Activated CD8-positive, alpha-beta memory T cell treated with anti-CD3 and anti-CD28 coated beads for 1 hour (primary cell): ENCODE data around the gene CACNA1H.
"Not testable (repeated sequence)": the region's sequence is repeated elsewhere in the genome, so short reads cannot be mapped to it uniquely, and the experiment has no call there.

Experiments used
- DNase-seq, 2 donors: peaks; one replicate each; pipeline ENCODE4 v3.0.0-alpha.2; 2020; ENCODE audit warnings: low read depth in 1 of 2; ENCODE audit errors: extremely low read depth in 1 of 2

The CACNA1H gene

DNA sequence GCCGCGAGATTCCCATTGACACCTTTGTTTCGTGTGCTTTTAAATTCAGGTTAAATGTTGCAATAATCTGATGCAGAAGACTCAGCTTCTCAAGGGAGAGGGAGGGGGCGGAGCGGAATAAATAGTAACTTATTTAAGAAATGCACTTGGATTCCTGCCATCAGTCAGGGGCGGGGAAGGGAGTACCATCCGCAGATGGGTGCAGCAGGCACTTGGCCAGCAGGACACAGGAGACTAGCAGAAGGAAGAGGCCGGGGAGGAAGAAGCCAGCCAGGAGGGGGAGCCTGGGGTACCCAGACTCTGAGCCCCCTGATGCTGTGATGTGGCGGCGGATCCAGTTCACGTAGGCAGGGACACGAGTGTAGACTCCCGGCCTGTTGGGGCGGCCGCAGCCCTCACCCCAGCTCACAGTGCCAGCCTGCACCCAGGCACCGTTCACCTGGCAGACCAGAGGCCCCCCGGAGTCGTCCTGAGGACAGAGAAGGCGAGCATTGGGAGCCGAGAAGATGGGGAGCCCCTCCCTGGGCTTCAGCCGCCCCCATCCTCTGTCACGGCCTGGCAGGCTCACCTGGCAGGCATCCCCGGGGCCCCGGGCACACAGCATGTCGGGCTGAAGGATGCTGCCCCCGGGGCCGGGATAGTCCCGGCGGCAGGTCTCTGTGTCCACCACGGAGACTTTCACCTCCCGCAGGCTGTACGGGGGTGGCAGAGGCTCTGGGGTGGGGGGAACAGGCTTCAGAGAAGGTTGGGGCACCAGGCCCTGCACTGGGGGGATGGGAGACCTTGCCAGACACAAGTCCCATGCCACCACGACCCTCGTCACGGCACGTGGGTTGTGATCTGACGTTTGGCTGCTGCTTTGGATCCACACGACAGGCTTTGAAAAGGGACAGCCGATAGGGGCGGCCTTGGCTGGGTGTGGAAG, 69.0 kb downstream of the CACNA1H start:
- no peak for DNase-seq

DNA sequence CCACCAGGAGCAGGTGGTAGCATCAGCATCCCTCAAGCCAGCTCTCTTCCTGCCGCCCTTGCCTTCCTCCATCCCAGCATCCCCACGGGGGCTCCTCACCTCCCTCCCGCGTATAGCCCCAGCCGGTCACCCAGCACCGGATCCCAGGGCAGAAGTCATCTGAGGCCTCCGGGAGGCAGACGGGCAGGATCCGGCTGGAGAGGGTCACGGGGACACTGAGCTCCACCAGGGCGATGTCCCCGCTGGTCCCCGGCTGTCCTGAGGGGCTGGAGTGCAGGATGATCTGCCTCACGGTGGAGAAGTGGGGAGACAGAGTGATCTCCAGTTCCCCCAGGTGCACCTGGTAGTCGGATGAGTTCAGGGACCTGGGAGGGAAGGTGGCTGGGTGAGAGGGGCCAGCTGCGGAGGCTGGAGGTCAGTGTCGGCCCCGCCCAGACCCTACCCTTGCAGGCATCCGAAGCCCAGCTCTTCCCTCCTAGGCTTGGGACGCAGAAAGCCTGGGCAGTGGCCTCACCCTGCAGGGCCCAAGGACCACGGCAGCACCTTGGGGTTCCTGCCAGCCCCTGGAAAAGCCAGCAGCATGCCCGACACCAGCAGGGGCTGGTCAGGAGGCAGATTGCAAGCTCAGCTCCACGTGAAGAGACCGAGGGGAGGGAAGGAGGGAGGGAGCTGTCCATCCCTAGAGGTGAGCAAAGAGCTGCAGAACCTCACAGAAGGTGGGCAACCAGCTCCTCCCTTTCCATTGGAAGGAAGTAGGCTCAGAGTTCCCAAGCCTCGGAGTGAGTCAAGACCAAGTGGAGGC, 69.8 kb downstream of the CACNA1H start:
- DNase-seq = no peak

DNA sequence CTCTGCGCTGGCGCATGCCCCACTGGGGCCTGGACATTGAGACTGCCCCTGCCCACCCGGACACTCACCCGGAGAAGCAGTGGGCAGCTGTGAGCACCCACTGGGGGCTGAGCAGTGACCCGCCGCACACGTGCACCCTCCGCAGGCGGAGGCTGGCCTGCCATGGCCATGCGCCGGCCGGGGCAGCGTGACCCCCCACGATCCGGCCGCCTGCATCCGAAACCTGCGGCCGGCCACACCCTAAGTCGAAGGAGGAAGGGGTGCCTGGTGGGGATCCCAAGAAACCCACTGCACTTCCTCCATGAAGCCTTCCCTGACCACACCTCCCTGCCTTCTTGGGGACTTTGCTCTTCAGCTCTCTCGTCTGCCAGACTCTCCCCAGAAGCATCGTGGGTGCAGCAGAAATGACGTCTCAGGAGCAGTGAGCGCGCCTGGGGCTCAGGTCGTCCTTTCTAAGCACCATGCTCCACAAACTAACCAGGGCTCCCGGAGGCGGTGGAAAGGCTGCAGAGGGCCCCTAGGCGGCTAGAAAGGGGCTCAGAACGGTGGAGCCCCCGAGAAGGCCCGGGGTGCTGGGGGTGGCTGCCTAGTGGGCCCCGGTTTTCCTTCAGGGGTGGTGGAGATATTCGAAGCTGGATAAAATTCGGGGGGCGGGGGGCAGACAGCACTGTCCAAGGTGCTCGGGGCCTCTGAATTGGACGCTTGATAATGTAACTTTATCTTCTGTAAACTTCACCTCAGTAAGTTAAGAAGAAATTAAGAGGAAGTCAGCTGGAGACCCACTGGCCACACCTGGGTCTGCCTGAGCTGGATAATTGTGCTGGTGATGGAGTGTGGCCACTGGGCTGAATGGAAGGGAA, 70.7 kb downstream of the CACNA1H start:
- no peak for DNase-seq

DNA sequence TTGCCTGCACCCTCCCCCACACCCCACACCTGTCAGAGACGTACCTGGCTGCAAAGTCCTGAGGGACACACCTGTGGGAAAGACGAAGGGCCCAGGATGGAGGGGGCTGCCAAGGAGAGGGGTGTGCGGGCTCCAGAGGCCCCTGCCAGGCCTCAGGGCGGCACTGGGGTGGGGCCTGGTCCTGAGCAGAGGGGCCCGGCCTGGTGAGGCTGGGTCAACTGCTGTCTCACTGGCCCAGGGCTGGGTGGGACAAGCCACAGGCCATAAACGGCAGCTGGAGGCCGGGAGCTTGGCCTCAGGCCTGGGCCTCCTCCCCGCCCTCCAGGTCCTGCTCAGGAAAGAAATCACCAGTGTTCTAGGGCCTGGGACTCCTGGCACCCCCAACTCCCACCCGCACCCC, 71.7 kb downstream of the CACNA1H start:
- no peak for DNase-seq

DNA sequence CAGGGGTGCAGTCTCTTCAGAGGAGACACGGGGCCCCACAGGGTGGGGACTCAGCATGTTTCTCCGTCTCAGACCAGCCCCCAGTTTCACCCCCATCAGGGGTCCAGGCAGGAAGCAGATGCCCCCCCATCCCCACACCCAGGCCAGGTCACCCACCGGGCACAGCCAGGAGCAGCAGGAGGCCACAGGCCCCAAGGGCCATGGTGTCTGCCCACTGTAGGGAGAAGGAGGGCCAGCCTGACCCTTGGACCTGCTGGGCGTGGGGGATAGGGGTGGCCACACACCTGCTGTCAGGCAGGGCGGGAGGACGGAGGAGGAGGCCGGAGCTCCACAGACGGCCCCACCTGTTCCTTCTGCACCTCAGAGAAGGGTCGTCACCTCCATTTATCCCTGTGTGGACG, 72.1 kb downstream of the CACNA1H start, which contains the start of gene TPSG1:
TSS of gene TPSG1 (minus strand) at position 218 of the 401 bp plus-strand sequence. CDS start at position 202, 16 bp downstream.
- no peak for DNase-seq

DNA sequence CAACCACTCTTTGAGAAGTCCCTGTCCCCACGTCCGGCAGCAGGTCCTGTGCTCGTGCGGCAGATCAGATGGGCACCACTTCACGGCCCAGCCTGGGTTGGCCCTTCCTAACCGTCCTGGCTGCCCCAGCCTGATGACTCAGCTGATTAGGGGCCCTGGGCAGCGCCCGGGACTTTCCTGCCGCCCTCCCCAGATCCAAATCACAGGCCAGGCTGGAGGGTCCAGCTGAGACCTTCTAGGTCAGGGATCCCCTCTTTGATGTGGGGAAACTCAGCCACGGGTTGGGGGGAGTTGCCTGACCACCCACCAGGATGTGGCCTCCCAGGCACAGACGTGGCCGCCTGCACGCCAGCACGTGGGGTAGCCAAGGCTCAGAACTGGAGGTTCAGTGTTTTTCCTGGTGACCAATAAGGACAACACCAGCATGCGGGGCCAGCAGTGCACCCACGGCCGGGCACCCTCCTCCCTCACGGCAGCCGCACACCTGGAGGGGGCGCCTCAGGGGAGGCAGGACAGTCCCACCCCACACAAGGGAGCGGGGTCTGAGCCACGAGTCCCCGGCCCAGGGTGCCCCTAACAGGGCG, 72.9 kb downstream of the CACNA1H start:
- not testable (repeated sequence) for DNase-seq

DNA sequence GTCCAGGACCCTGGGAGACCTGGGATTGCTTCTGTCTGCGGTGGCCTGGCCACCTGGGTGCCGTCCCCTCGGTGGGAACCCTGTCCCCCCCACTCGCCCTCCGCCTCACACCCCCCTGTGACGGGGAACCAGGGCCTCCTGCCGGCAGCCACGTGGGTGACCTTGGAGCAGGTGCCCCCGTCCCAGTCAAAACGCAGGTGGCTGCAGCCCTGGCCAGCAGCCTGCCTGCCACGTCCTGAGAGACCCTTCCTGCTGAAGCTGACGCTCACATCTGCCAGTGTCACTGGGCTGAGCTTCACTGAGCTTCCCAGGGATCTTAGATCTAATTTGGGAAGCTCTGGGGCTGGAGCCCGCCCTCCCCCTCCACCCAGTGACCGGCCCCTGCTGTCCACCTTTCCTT, 73.8 kb downstream of the CACNA1H start:
- DNase-seq = not testable (repeated sequence)

DNA sequence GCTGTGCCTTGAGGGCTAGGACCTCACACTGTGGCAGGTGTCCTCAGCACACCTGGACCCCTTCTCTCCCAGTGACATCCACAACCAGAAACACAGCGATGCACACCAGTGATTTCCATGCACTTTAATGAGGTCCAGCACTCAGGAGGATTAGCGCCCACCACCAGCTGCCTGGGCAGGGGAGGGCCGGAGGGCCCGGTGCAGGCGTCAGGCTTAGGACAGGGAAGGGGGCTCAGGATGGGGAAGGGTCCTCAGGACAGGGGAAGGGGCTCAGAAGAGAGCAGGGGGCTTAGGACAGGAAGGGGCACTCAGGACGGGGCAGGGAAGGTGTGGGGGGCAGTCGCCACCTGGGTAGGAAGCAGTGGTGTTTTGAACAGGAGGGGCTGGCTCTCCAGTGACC, 75.3 kb downstream of the CACNA1H start:
- DNase-seq = not testable (repeated sequence)

DNA sequence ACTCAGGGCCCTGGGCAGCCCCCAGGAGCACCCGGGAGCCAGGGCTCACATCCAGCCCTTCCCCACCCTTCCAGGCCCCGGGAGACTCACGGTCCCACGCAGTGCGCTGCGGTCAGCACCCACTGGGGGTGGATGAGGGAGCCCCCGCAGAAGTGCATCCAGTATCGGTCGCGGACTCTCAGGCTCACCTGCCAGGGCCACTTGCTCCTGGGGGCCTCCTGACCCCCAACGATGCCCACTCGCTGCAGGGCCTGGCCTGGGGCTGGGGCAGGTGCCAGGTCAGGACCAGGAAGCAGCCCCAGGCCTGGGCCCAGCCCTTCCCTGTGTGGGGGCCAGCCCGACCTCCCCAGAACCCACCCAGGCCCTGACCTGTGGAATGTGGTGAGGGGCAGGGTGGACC, 76.6 kb downstream of the CACNA1H start:
- DNase-seq = not testable (repeated sequence)

DNA sequence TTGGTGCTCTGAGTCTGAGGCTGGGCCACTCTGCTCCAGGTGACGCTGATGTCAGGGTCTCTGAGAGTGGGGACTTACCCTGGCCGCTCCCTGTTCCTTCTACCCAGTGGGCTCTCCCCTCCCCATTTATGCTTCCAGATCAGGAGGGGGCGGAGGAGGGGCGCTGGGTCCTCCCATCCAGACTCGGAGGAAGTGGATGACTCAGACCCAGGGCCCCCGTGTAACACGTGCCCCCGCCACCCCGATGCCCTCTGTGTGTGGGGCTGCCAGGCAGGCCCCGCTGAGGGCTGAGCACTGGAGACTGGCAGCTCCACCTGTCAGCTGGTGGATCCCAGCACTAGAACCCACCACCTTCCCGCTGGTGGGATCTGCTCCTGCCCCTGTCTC, 77.2 kb downstream of the CACNA1H start, which contains the start of gene TPSB2:
TSS of gene TPSB2 (minus strand) at position 101 of the 387 bp plus-strand sequence. CDS start 233 bp downstream, outside the sequence.
- DNase-seq = not testable (repeated sequence)

DNA sequence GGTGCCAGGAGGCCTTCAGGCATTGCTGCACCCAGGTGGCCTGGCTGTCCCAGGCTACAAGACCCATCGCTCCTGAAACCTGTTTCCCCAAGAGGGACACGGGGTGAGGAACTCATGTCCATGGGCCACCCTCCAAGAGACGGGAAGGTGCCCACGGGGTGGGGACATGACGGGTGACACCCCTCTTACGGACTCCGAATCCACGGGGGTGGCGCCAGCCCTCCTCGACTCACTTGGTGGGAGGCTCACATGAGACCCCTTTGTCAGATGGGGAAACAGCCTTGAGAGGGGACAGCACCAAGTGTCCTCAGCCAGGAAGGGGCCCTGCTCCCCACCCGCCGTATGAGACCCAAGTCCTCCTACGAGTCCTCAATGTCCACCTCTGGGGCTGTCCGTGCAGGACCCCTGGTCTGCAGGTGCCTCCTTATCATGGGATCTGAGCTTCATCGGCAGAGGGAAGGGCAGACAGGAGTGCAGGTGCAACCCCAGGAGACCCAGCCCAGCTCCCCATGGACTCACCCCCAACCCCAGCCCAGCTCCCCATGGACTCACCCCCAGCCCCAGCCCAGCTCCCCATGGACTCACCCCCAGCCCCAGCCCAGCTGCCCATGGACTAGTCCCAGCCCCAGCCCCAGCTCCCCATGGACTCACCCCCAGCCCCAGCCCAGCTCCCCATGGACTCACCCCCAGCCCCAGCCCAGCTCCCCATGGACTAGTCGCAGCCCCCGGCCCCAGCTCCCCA, 77.7 kb downstream of the CACNA1H start:
- not testable (repeated sequence) for DNase-seq

DNA sequence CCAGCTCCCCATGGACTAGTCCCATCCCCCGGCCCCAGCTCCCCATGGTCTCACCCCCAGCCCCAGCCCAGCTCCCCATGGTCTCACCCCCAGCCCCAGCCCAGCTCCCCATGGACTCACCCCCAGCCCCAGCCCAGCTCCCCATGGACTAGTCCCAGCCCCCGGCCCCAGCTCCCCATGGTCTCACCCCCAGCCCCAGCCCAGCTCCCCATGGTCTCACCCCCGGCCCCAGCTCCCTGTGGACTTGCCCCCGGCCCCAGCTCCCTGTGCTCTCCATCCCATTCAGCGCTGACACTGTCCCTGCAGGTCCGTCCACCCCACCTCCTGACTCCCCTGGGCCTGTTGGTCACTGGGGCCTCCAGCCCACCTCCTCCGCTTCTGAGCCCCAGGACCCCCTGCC, 78.4 kb downstream of the CACNA1H start:
- DNase-seq = not testable (repeated sequence)

DNA sequence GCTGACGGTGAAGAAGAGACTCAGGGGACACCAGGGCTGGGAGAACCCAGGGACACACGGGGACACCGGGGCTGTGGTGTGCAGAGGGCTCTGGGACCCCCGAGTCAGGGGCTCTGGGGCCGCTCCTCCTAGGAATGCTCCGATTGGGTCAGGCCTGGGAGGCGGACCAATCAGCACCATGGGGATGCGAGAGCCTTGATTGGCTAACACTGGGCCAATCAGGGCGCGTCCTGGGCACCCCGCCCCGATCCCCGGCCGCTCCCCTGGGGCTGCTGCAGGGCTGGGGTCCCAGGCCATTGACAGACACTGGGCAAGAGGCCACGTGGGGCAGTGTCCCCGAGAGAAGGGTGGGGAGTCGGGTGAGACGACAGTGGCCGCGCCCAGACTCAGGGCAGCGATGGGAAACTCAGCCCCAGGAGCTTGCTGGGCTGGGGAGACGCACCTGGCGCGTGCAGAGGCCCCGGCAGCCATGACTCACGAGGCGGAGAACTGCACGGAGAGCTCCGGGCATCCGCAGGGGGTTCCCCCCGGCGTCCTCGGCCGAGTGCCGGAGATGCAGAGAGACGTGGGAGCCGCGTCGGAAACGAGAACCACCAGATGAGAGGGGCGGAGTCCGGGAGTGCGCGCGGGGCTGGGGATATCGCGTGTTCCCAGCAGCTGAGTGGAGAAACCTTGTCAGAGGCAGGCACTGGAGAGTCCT, 79.3 kb downstream of the CACNA1H start:
- not testable (repeated sequence) for DNase-seq

DNA sequence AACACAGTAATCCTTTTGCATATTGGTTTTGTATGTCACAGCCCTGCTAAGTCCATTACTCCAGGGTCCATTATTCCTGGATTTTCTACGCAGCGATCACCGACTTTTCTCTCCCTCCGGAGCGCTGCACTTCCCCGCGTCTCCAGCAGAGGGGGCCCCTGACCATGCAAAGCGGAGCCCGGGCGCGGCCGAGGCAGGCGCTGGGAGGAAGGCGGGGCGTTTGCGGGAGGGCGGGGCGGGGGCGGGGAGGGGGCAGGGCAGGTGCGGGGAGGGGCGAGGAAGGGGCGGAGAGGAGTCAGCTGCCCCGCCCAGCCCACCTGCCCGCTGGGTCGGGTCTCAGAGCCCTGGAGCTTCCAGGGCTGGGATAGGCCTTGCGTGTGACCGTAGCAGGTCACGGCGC, 83.8 kb downstream of the CACNA1H start:
- DNase-seq = not testable (repeated sequence)

DNA sequence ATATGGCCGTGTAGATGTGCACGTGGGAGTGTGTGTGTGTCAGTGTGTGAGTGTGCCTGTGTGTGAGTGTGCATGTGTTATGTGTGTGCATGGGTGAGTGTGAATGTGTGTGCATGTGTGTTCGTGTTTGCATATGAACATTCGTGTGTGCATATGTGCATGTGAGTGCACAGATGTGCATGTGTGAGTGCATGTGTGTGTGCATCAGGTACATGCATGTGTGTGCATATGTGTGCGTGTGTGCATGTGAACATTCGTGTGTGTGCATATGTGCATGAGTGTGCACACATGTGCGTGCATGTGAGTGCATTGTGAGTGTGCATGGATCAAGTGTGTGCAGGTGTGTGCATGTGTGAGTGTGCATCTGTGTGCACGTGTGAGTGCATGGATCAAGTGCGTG, 85.1 kb downstream of the CACNA1H start:
- DNase-seq = no peak

DNA sequence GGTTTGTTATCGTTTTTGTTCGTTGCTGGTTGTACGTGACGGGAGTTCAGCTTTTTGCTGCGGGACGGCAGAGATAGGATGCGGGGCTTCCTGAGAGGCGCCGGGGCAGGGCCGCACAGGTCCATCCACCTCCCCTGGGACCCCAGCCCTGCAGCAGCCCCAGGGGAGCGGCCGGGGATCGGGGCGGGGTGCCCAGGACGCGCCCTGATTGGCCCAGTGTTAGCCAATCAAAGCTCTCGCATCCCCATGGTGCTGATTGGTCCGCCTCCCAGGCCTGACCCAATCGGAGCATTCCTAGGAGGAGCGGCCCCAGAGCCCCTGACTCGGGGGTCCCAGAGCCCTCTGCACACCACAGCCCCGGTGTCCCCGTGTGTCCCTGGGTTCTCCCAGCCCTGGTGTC, 86.0 kb downstream of the CACNA1H start:
- not testable (repeated sequence) for DNase-seq

DNA sequence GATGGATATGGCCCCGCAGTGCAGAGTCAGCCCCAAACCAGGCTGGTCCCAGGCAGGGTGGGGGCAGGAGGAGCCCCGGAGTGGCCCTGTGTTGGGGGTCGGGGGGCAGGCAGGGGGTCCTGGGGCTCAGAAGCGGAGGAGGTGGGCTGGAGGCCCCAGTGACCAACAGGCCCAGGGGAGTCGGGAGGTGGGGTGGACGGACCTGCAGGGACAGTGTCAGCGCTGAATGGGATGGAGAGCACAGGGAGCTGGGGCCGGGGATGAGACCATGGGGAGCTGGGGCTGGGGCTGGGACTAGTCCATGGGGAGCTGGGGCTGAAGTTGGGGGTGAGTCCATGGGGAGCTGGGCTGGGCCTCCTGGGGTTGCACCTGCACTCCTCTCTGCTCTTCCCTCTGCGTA, 86.7 kb downstream of the CACNA1H start:
- DNase-seq = not testable (repeated sequence)

DNA sequence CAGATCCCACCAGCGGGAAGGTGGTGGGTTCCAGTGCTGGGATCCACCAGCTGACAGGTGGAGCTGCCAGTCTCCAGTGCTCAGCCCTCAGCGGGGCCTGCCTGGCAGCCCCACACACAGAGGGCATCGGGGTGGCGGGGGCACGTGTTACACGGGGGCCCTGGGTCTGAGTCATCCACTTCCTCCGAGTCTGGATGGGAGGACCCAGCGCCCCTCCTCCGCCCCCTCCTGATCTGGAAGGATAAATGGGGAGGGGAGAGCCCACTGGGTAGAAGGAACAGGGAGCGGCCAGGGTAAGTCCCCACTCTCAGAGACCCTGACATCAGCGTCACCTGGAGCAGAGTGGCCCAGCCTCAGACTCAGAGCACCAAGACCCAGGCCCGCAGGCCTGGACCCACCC, 87.5 kb downstream of the CACNA1H start, which contains the start of gene TPSAB1:
TSS of gene TPSAB1 (plus strand) at position 270 of the 400 bp plus-strand sequence. CDS start 234 bp downstream, outside the sequence.
- not testable (repeated sequence) for DNase-seq

DNA sequence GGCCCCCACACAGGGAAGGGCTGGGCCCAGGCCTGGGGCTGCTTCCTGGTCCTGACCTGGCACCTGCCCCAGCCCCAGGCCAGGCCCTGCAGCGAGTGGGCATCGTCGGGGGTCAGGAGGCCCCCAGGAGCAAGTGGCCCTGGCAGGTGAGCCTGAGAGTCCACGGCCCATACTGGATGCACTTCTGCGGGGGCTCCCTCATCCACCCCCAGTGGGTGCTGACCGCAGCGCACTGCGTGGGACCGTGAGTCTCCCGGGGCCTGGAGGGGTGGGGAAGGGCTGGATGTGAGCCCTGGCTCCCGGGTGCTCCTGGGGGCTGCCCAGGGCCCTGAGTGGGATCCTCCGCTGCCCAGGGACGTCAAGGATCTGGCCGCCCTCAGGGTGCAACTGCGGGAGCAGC, 88.2 kb downstream of the CACNA1H start:
- DNase-seq = not testable (repeated sequence)
